NCI-H1092 treated with DMSO at 0.1 percent for 48 hours (cell line): Measurements from ENCODE around the gene CNGB1.
"Not testable (repeated sequence)": the region's sequence is repeated elsewhere in the genome, so short reads cannot be mapped to it uniquely, and the experiment has no call there.

Experiments
- DNase-seq: peaks from one replicate; lab custom pipeline; 2025; lab: John Stamatoyannopoulos, UW

Gene CNGB1

GRCh38 chr16:57997176-57997527 is 26.2 kb upstream of the CNGB1 start:
- DNase-seq, result no peak

- no peak for DNase-seq
Observed at GRCh38 chr16:57996406-57997175, 25.7 kb upstream of the CNGB1 start.

- DNase-seq, result no peak
Observed at GRCh38 chr16:57995721-57996405, 24.9 kb upstream of the CNGB1 start.

GRCh38 chr16:57994778-57995177 is 23.9 kb upstream of the CNGB1 start:
- no peak for DNase-seq

GRCh38 chr16:57994361-57994760 is 23.4 kb upstream of the CNGB1 start:
- DNase-seq, result no peak

GRCh38 chr16:57993897-57994296 is 23.0 kb upstream of the CNGB1 start:
- DNase-seq, result no peak

DNA sequence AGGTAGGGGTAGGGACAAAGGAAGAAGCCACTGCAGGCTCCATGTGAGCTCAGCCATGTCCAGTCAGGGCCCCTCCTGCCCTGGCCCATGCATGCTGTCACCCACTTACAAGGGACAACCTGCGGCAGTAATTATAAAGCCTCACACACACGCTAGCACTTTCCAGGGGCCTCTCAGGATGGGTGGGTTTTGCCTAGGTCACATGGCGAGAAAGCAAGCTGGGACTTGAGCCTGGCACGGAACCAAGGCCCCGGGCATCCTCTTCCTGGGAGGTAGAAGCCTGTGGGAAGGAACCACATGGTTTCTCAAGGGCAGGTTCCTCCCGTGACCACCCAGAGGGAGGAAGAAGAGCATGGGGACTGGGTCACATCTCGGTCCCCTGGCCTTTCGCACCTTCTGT is 22.5 kb upstream of the CNGB1 start:
- no peak for DNase-seq

DNA sequence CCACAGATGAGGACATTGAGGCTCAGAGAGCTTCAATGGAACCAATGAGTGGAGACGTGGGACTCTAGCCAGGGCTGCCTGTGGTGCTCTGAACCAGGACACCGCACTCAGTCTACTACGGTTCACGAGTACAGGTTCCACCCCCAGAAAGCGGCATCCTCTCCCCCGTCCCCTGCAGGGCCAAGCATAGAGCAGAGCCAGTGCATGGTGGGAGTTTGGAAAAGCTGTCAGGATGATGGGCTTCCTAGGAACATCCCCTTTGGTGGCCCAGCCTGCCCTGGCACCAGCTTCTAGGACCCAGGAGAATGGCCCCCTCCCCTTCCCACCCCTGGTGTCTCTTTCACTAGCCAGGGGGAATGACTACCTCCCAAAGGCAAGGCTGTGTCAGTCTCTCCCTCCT is 21.2 kb upstream of the CNGB1 start:
- no peak for DNase-seq

DNA sequence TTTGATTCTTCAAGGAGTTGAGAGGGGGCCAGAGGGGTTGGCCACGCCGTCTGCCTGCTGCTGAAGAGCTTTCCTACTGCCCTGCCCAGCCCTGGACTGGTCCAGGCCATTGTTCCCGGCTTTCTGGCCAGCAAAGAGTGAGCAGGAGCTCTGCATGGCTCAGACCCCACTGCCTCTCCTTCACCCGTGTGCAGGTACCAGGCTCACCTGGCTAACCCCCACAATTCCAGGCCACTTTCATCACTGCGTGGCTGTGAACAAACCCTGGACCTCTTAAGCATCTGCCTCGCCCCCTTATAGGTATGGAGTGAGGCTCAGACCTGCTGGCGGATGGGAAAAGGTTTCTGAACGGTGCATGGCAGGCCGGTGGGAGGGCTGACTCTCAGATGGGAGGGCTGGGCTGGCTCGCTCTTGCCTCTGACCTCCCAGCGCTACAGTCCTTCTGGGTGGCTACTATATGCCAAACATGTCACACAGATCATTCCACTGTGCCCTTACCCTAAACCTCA is 20.7 kb upstream of the CNGB1 start:
- no peak for DNase-seq

- no peak for DNase-seq
Observed at GRCh38 chr16:57988929-57989328, 18.0 kb upstream of the CNGB1 start.

DNA sequence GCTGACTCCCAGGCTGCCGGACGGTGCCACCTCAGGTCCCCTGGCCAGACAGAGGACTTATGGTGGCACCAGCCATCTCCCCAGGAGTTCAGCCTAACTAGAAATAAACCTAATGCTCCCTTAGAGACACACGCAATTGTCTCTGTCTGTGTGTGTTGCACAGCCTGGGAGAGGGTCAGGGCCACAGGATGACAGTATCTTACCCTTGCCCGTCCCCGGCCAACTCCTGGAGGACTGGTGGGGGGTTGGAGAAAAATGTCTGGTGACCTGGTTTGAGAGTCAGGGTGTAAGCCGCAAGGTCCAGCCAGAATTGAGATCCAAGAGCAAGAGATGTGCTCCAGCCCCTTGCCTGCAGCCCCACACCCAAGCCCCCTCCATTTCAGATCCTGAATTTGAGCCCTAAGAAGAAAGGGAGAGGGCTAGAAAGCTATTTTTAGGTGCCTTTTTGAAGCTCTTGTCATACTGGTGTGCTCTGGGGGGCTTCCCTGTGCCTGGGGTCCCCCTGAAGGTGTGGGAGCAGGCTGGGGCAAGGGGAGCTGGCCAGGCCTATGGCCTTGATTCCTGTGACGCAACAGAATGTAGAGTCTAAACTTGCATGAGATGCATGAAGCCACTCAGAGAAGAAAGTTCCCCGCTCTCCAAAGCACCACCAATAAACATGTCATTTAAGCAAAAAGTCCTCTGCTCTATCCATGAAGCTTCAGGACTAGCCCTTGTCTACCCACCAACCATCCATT is 16.7 kb upstream of the CNGB1 start:
- no peak for DNase-seq

DNA sequence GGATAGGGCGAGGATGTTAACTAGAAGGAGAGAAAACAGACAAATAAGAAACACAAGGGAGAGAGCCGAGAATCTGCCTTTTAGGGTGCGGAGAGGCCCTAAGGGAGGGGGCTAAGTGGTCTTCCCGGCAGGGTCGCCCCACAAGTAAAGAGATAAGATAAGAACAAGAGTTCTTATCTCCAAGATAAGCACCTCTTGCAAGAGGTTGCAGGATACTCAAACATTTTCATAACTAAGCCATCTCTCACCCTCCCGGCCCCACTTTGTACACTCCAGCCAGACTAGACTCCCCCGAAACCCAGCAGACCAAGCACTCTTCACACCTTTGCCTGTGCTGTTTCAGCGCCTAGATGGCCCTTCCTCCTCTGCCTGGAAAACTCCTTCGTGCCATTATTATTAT is 15.3 kb upstream of the CNGB1 start:
- DNase-seq, result no peak

- DNase-seq, result no peak
Observed at GRCh38 chr16:57985204-57986181, 14.6 kb upstream of the CNGB1 start.

- no peak for DNase-seq
Observed at GRCh38 chr16:57984443-57985203, 13.7 kb upstream of the CNGB1 start.

- DNase-seq, result no peak
Observed at GRCh38 chr16:57982385-57982784, 11.5 kb upstream of the CNGB1 start.

DNA sequence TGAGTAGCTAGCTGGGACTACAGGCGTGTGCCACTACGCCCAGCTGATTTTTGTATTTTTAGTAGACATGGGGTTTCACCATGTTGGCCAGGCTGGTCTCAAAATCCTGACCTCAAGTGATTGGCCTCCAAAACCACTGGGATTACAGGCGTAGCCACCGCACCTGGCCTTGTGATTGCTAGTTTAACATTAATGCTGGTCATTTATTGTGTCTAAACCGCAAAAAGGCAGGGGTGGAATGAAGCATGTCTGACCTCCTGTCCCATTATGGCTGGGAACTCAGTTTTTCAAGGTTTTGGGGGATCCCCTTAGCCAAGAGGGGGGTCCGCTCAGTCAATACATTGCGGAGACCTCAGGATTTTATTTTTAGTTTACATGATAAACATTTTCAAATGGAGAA is 10.7 kb upstream of the CNGB1 start:
- no peak for DNase-seq

- DNase-seq, result no peak
Observed at GRCh38 chr16:57979006-57979585, 8.2 kb upstream of the CNGB1 start.

DNA sequence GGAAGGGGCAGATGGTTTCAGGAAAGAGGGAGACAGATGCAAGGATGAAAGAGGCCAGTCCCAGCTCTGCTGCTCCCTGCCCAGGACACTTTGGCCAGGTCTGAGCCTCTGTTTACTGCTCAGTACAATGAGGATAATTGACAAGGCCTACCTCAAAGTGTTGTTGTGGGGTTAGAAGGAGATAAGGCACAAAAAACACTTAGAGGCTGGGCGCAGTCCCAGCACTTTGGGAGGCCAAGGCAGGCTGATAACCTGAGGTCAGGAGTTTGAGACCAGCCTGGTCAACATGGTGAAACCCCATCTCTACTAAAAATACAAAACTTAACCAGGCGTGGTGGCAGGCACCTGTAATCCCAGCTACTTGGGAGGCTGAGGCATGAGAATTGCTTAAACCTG is 7.1 kb upstream of the CNGB1 start:
- not testable (repeated sequence) for DNase-seq

- DNase-seq, result no peak
Observed at GRCh38 chr16:57977418-57978069, 6.6 kb upstream of the CNGB1 start.

DNA sequence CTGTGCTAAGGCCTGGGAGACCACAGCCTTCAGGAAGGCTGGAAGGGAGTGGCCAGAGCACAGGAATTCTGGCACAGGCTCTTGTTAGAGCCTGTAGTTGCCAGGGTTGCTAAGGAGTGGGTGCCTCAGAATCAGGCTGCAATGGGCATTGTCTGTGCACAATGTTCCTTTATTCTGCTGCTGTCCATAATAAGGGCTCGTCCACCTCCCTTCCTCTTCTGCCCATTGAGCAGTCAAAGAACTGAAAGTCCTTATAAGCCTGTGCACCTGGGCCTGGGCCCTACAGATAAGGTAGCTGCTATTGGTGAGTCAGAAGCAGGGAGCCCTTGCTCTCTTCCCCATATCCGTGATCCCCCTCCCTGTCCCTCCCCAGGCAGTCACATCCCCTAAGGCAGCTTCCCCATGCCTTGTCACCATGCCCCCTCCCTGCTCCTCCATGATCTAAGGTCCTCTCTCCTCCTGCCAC is 5.4 kb upstream of the CNGB1 start:
- DNase-seq, result no peak
